ENCODE measurements around the gene CDC45. TPM values are rescaled to one million over a fixed set of nuclear protein-coding genes. Genes with fewer than 3 reads are reported as not detected.

The CDC45 gene
- polyA plus RNA-seq, 1 donor (not counting 4 experiments of a cell fraction or from before 2014, with no cell fraction given) = 22.7 TPM

DNA sequence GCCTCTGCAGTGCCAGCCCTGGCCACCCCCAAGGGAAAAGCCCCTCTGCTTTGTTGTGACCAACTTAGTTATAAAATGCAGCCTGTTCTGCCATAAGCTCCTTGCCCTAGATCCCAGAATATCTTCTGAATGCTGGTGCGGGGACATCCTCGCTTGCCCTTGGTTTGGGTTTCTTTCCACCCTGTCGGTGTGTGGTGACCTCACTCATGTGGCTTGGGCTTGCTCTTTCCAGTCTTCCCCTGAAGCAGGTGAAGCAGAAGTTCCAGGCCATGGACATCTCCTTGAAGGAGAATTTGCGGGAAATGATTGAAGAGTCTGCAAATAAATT, 27.8 kb downstream of the CDC45 start:
- FAIRE-seq (no peak), DNase-seq (ENCODE audit: low read depth, low spot score) (no peak)
- TF ChIP-seq, protein P1, sequence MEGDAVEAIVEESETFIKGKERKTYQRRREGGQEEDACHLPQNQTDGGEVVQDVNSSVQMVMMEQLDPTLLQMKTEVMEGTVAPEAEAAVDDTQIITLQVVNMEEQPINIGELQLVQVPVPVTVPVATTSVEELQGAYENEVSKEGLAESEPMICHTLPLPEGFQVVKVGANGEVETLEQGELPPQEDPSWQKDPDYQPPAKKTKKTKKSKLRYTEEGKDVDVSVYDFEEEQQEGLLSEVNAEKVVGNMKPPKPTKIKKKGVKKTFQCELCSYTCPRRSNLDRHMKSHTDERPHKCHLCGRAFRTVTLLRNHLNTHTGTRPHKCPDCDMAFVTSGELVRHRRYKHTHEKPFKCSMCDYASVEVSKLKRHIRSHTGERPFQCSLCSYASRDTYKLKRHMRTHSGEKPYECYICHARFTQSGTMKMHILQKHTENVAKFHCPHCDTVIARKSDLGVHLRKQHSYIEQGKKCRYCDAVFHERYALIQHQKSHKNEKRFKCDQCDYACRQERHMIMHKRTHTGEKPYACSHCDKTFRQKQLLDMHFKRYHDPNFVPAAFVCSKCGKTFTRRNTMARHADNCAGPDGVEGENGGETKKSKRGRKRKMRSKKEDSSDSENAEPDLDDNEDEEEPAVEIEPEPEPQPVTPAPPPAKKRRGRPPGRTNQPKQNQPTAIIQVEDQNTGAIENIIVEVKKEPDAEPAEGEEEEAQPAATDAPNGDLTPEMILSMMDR (optimal IDR thresholded peaks at IDR 0.05 in 1 of 3, IDR thresholded peaks at IDR 0.05 in 1 of 3, conservative IDR thresholded peaks at IDR 0.05 in 1 of 3; ENCODE audit: extremely low read depth in 1 of 3, insufficient read depth in 2 of 3, low read length in 3 of 3) = no peak
- TF ChIP-seq EZH2 (IDR thresholded peaks at IDR 0.05; ENCODE audit: low read length) = no peak
- H3K9me1 ChIP-seq (ENCODE audit: control insufficient read depth, extremely low read depth, insufficient read depth, low read length) = no peaks in the 10 kb centered on the region
- H3K4me2 ChIP-seq (ENCODE audit: control insufficient read depth, extremely low read depth, insufficient read depth, low read depth, low read length) = no peak overlapping the region
- H3K27ac ChIP-seq (ENCODE audit: control insufficient read depth, insufficient read depth, low read length) = no peak overlapping the region
- H3K36me3 ChIP-seq (ENCODE audit: control insufficient read depth in 2 of 2, extremely low read depth in 1 of 2, insufficient read depth in 2 of 2, low read length in 2 of 2) = peaks cover 0 to 3% of the 10 kb centered on the region in 2 experiments
- H3K4me3 ChIP-seq (ENCODE audit: control insufficient read depth in 2 of 3, extremely low read depth in 1 of 3, insufficient read depth in 2 of 3, low read depth in 1 of 3, low read length in 3 of 3) = no peak overlapping the region
- no peaks in the 10 kb centered on the region for H3K27me3 ChIP-seq (ENCODE audit: control insufficient read depth, extremely low read depth, insufficient read depth, low read length)
- no peaks in the 10 kb centered on the region for H3K9me3 ChIP-seq (ENCODE audit: control insufficient read depth, low read depth, low read length)
- H3K79me2 ChIP-seq (ENCODE audit: control insufficient read depth, insufficient read depth, low read length) = no peaks in the 10 kb centered on the region
- no peak overlapping the region for H2AFZ ChIP-seq (ENCODE audit: control insufficient read depth, low read length)
- dilution Hi-C loops (cut with MboI; ENCODE audit: extremely low pct_ligation_motif_present, low sequenced_read_pairs) = no loop called here
- H3K4me1 ChIP-seq (ENCODE audit: control insufficient read depth, extremely low read depth, insufficient read depth, low read length) = peaks cover 7% of the 10 kb centered on the region
- H4K20me1 ChIP-seq (ENCODE audit: control insufficient read depth, extremely low read depth, insufficient read depth, low read length) = no peaks in the 10 kb centered on the region
- H3K9ac ChIP-seq (ENCODE audit: control insufficient read depth, extremely low read depth, insufficient read depth, low read length) = no peak overlapping the region

DNA sequence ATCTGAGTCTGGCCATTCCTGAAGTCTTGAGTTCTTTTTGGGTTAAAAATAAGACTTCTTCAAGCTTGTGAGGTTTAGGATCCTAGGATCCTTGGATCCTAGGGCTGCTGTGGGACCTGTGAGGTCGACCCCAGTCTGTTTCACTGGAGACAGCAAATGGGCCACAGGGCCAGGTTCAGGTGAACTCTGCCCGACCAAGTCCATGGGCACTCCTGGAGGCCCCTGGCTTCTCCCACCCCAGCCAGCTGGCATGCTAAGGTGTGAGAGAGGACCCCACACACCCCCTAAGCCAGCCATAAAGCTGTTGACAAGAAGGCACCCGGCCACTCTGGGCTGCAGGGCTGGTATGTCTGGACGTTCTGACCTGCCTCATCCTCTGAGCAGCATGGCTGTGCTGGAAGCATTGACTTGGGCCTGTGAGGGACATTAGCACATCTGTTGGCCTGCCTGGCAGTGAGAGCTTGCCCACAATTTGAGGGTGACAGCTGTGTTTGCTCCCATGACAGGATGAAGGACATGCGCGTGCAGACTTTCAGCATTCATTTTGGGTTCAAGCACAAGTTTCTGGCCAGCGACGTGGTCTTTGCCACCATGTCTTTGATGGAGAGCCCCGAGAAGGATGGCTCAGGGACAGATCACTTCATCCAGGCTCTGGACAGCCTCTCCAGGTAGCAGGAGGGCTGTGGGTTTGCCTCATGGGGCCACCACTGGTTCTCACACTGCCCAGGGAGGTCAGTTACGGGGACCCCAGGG, 28.5 kb downstream of the CDC45 start:
- Histone ChIP-seq H3K4me3 (ENCODE audit: control insufficient read depth in 2 of 3, extremely low read depth in 1 of 3, insufficient read depth in 2 of 3, low read depth in 1 of 3, low read length in 3 of 3) (no peak overlapping the region), H3K9me3 (ENCODE audit: control insufficient read depth, low read depth, low read length) (no peaks in the 10 kb centered on the region), H3K4me1 (ENCODE audit: control insufficient read depth, extremely low read depth, insufficient read depth, low read length) (peaks cover 7% of the 10 kb centered on the region), H3K27me3 (ENCODE audit: control insufficient read depth, extremely low read depth, insufficient read depth, low read length) (no peaks in the 10 kb centered on the region), H3K79me2 (ENCODE audit: control insufficient read depth, insufficient read depth, low read length) (no peaks in the 10 kb centered on the region), H3K9me1 (ENCODE audit: control insufficient read depth, extremely low read depth, insufficient read depth, low read length) (no peaks in the 10 kb centered on the region), H2AFZ (ENCODE audit: control insufficient read depth, low read length) (no peak overlapping the region), H3K9ac (ENCODE audit: control insufficient read depth, extremely low read depth, insufficient read depth, low read length) (no peak overlapping the region), H3K27ac (ENCODE audit: control insufficient read depth, insufficient read depth, low read length) (no peak overlapping the region), H3K4me2 (ENCODE audit: control insufficient read depth, extremely low read depth, insufficient read depth, low read depth, low read length) (no peak overlapping the region), H3K36me3 (ENCODE audit: control insufficient read depth in 2 of 2, extremely low read depth in 1 of 2, insufficient read depth in 2 of 2, low read length in 2 of 2) (peaks cover 0 to 6% of the 10 kb centered on the region in 2 experiments), H4K20me1 (ENCODE audit: control insufficient read depth, extremely low read depth, insufficient read depth, low read length) (no peaks in the 10 kb centered on the region)
- no peak for TF ChIP-seq EZH2 (IDR thresholded peaks at IDR 0.05; ENCODE audit: low read length)
- TF ChIP-seq, protein P1 (optimal IDR thresholded peaks at IDR 0.05 in 1 of 3, IDR thresholded peaks at IDR 0.05 in 1 of 3, conservative IDR thresholded peaks at IDR 0.05 in 1 of 3; ENCODE audit: extremely low read depth in 1 of 3, insufficient read depth in 2 of 3, low read length in 3 of 3) = no peak
- FAIRE-seq (no peak), DNase-seq (ENCODE audit: low read depth, low spot score) (no peak)
- dilution Hi-C loops (cut with MboI; ENCODE audit: extremely low pct_ligation_motif_present, low sequenced_read_pairs) = no loop called here
